GM19099 (cell line): Measurements from ENCODE around the gene ZFC3H1.

Experiments used
- POLR2A ChIP-seq: IDR thresholded peaks from 3 replicates; pipeline ENCODE4 v1.6.1; 2011; ENCODE audit warnings: low read depth; ENCODE audit not compliant: insufficient read length; ENCODE audit errors: extremely low read depth

The ZFC3H1 gene

GRCh38 chr12:71607494-71608330 lies 55.9 kb downstream of the ZFC3H1 start:
- no peak for TF ChIP-seq POLR2A

GRCh38 chr12:71605039-71605438 lies 58.6 kb downstream of the ZFC3H1 start:
- TF ChIP-seq POLR2A = no peak

- TF ChIP-seq POLR2A = no peak
Observed at GRCh38 chr12:71602761-71603577, 60.7 kb downstream of the ZFC3H1 start.

GRCh38 chr12:71601546-71601945 lies 62.1 kb downstream of the ZFC3H1 start:
- no peak for TF ChIP-seq POLR2A

- no peak for TF ChIP-seq POLR2A
Observed at GRCh38 chr12:71599210-71599609, 64.4 kb downstream of the ZFC3H1 start.

GRCh38 chr12:71594214-71594948 lies 69.3 kb downstream of the ZFC3H1 start:
- TF ChIP-seq POLR2A = no peak

GRCh38 chr12:71592841-71593240 lies 70.8 kb downstream of the ZFC3H1 start:
- no peak for TF ChIP-seq POLR2A

- no peak for TF ChIP-seq POLR2A
Observed at GRCh38 chr12:71591601-71592000, 72.0 kb downstream of the ZFC3H1 start.

- no peak for TF ChIP-seq POLR2A
Observed at GRCh38 chr12:71589478-71589881, 74.2 kb downstream of the ZFC3H1 start.

GRCh38 chr12:71587012-71587411 lies 76.6 kb downstream of the ZFC3H1 start:
- TF ChIP-seq POLR2A = no peak

- no peak for TF ChIP-seq POLR2A
Observed at GRCh38 chr12:71585218-71585617, 78.4 kb downstream of the ZFC3H1 start.

GRCh38 chr12:71584356-71584755 lies 79.3 kb downstream of the ZFC3H1 start:
- no peak for TF ChIP-seq POLR2A

- TF ChIP-seq POLR2A = no peak
Observed at GRCh38 chr12:71582925-71583324, 80.7 kb downstream of the ZFC3H1 start.

GRCh38 chr12:71581206-71581605 lies 82.4 kb downstream of the ZFC3H1 start:
- TF ChIP-seq POLR2A = no peak

GRCh38 chr12:71578694-71579258 lies 84.9 kb downstream of the ZFC3H1 start:
- no peak for TF ChIP-seq POLR2A
